ENCODE data around the gene ARHGEF10L. TPM values are rescaled to one million over a fixed set of nuclear protein-coding genes. Genes with fewer than 3 reads are reported as not detected.

The ARHGEF10L gene
- polyA plus RNA-seq, 1 donor (not counting 4 experiments of a cell fraction or from before 2014, with no cell fraction given): 2.4 TPM

DNA sequence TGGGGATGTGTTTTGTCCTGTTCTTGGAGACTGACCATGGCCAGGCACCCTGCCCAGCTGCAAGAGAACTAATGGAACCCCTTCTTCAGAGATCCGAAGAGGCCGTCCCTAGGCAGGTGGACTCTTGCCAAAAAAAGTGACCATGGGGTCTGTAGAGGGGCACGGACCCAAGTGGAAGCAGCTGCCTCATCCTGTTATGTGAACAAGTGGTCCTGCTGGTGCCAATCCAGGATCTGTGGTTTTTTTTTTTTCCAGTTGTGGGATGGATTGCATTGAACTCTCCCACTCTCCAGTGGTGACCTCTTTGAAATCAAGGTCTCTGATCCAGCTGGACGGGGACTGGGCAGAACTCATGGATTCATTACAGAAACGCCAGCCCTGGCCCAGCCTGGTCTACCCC, 71.2 kb downstream of the ARHGEF10L start:
- Histone ChIP-seq H3K27ac (ENCODE audit: control insufficient read depth, insufficient read depth, low read length) (no peak overlapping the region), H3K27me3 (ENCODE audit: control insufficient read depth, extremely low read depth, insufficient read depth, low read length) (no peaks in the 10 kb centered on the region), H4K20me1 (ENCODE audit: control insufficient read depth, extremely low read depth, insufficient read depth, low read length) (no peaks in the 10 kb centered on the region), H3K4me1 (ENCODE audit: control insufficient read depth, extremely low read depth, insufficient read depth, low read length) (no peaks in the 10 kb centered on the region), H3K4me2 (ENCODE audit: control insufficient read depth, extremely low read depth, insufficient read depth, low read depth, low read length) (no peak overlapping the region), H3K4me3 (ENCODE audit: control insufficient read depth in 2 of 3, extremely low read depth in 1 of 3, insufficient read depth in 2 of 3, low read depth in 1 of 3, low read length in 3 of 3) (no peak overlapping the region), H3K79me2 (ENCODE audit: control insufficient read depth, insufficient read depth, low read length) (no peaks in the 10 kb centered on the region), H3K9me1 (ENCODE audit: control insufficient read depth, extremely low read depth, insufficient read depth, low read length) (no peaks in the 10 kb centered on the region), H3K36me3 (ENCODE audit: control insufficient read depth in 2 of 2, extremely low read depth in 1 of 2, insufficient read depth in 2 of 2, low read length in 2 of 2) (peaks cover 0 to 2% of the 10 kb centered on the region in 2 experiments), H3K9me3 (ENCODE audit: control insufficient read depth, low read depth, low read length) (no peaks in the 10 kb centered on the region), H3K9ac (ENCODE audit: control insufficient read depth, extremely low read depth, insufficient read depth, low read length) (no peak overlapping the region), H2AFZ (ENCODE audit: control insufficient read depth, low read length) (no peak overlapping the region)
- TF ChIP-seq CTCF (optimal IDR thresholded peaks at IDR 0.05 in 1 of 3, IDR thresholded peaks at IDR 0.05 in 1 of 3, conservative IDR thresholded peaks at IDR 0.05 in 1 of 3; ENCODE audit: extremely low read depth in 1 of 3, insufficient read depth in 2 of 3, low read length in 3 of 3) (no peak), EZH2 (IDR thresholded peaks at IDR 0.05; ENCODE audit: low read length) (no peak)
- DNase-seq (ENCODE audit: low read depth, low spot score): no peak
- dilution Hi-C loops (cut with MboI; ENCODE audit: extremely low pct_ligation_motif_present, low sequenced_read_pairs): no loop called here
- no peak for FAIRE-seq

GRCh38 chr1:17611991-17612390, 72.5 kb downstream of the ARHGEF10L start:
- no peak overlapping the region for H3K9ac ChIP-seq (ENCODE audit: control insufficient read depth, extremely low read depth, insufficient read depth, low read length)
- no peak overlapping the region for H3K27ac ChIP-seq (ENCODE audit: control insufficient read depth, insufficient read depth, low read length)
- H3K4me1 ChIP-seq (ENCODE audit: control insufficient read depth, extremely low read depth, insufficient read depth, low read length): peaks cover 5% of the 10 kb centered on the region
- DNase-seq (ENCODE audit: low read depth, low spot score) (no peak), FAIRE-seq (no peak)
- H2AFZ ChIP-seq (ENCODE audit: control insufficient read depth, low read length): no peak overlapping the region
- H3K9me1 ChIP-seq (ENCODE audit: control insufficient read depth, extremely low read depth, insufficient read depth, low read length): no peaks in the 10 kb centered on the region
- H3K36me3 ChIP-seq (ENCODE audit: control insufficient read depth in 2 of 2, extremely low read depth in 1 of 2, insufficient read depth in 2 of 2, low read length in 2 of 2): peaks cover 0 to 2% of the 10 kb centered on the region in 2 experiments
- H3K4me2 ChIP-seq (ENCODE audit: control insufficient read depth, extremely low read depth, insufficient read depth, low read depth, low read length): no peak overlapping the region
- H3K9me3 ChIP-seq (ENCODE audit: control insufficient read depth, low read depth, low read length): no peaks in the 10 kb centered on the region
- TF ChIP-seq CTCF (optimal IDR thresholded peaks at IDR 0.05 in 1 of 3, IDR thresholded peaks at IDR 0.05 in 1 of 3, conservative IDR thresholded peaks at IDR 0.05 in 1 of 3; ENCODE audit: extremely low read depth in 1 of 3, insufficient read depth in 2 of 3, low read length in 3 of 3) (no peak), EZH2 (IDR thresholded peaks at IDR 0.05; ENCODE audit: low read length) (no peak)
- no peaks in the 10 kb centered on the region for H4K20me1 ChIP-seq (ENCODE audit: control insufficient read depth, extremely low read depth, insufficient read depth, low read length)
- dilution Hi-C loops (cut with MboI; ENCODE audit: extremely low pct_ligation_motif_present, low sequenced_read_pairs): no loop called here
- H3K79me2 ChIP-seq (ENCODE audit: control insufficient read depth, insufficient read depth, low read length): no peaks in the 10 kb centered on the region
- H3K4me3 ChIP-seq (ENCODE audit: control insufficient read depth in 2 of 3, extremely low read depth in 1 of 3, insufficient read depth in 2 of 3, low read depth in 1 of 3, low read length in 3 of 3): no peak overlapping the region
- H3K27me3 ChIP-seq (ENCODE audit: control insufficient read depth, extremely low read depth, insufficient read depth, low read length): no peaks in the 10 kb centered on the region

Measured in keratinocyte (primary cell).